ENCODE measurements around the gene KCTD3.

KCTD3 gene

GRCh38 chr1:215608646-215609045 lies 41.5 kb downstream of the KCTD3 start (continued):
- no peak for TF ChIP-seq ZNF548 (tag by site-specific recombination; IDR thresholded peaks at IDR 0.05)

GRCh38 chr1:215612391-215612790 lies 45.3 kb downstream of the KCTD3 start:
- Histone ChIP-seq H3K36me3 (ENCODE audit: control insufficient read depth in 2 of 2, insufficient read depth in 1 of 2, low read length in 2 of 2) (peaks cover 43 to 52% of the 10 kb centered on the region in 2 experiments), H3K9me3 (ENCODE audit: control insufficient read depth, insufficient read depth, low read depth, low read length) (no peaks in the 10 kb centered on the region), H3K4me1 (ENCODE audit: control insufficient read depth, insufficient read depth, low read length) (no peaks in the 10 kb centered on the region), H3K4me3 (ENCODE audit: low read depth, low read length) (no peak overlapping the region), H3K27ac (ENCODE audit: extremely low read depth, low read depth, low read length) (no peak overlapping the region)
- no peak for TF ChIP-seq ZNF747 (tag by site-specific recombination; IDR thresholded peaks at IDR 0.05)
- no peak for TF ChIP-seq ZBTB6 (tag by site-specific recombination; IDR thresholded peaks at IDR 0.05)
- no peak for TF ChIP-seq OVOL3 (tag by site-specific recombination; IDR thresholded peaks at IDR 0.05)
- no peak for TF ChIP-seq YY2 (tag by site-specific recombination; IDR thresholded peaks at IDR 0.05)
- TF ChIP-seq ZNF692 (tag by site-specific recombination; IDR thresholded peaks at IDR 0.05): no peak
- TF ChIP-seq PRDM1 (tag by site-specific recombination; IDR thresholded peaks at IDR 0.05): no peak
- no peak for TF ChIP-seq SP2 (tag by site-specific recombination; IDR thresholded peaks at IDR 0.05)
- TF ChIP-seq ZNF112 (tag by site-specific recombination; IDR thresholded peaks at IDR 0.05): no peak
- TF ChIP-seq ZNF449 (tag by site-specific recombination; IDR thresholded peaks at IDR 0.05): no peak
- TF ChIP-seq ZBTB49 (tag by site-specific recombination; IDR thresholded peaks at IDR 0.05; ENCODE audit: low read depth): no peak
- no peak for TF ChIP-seq PATZ1 (tag by site-specific recombination; IDR thresholded peaks at IDR 0.05)
- TF ChIP-seq CTCF (tag by site-specific recombination; IDR thresholded peaks at IDR 0.05): no peak
- no peak for TF ChIP-seq ZNF354C (tag by site-specific recombination; IDR thresholded peaks at IDR 0.05; ENCODE audit: borderline replicate concordance, low read depth)
- TF ChIP-seq GLIS1 (tag by site-specific recombination; IDR thresholded peaks at IDR 0.05): no peak
- CTCF ChIA-PET: interaction anchor here (1.3 kb wide), 1 partner anchor 32 kb away, joined by 3 read pairs; no protein-coding TSS in a partner anchor
- POLR2A ChIA-PET: no interaction called here
